C4-2B (cell line): Measurements from ENCODE around the gene SUSD4.

Experiments
- H3K27ac ChIP-seq: fragments of 450-650 bp; 2 replicates; pipeline ENCODE4 v1.5.1; 2017
- CTCF ChIP-seq: fragments of 450-650 bp; conservative IDR thresholded peaks from 2 replicates; pipeline ENCODE4 v1.5.1; 2017; ENCODE audit warnings: mild to moderate bottlenecking
- ZFX ChIP-seq: fragments of 450-650 bp; IDR thresholded peaks from 2 replicates; pipeline ENCODE4 v1.6.1; 2017

The SUSD4 gene

GRCh38 chr1:223353939-223354338 lies 10.0 kb downstream of the SUSD4 start:
- TF ChIP-seq CTCF: no peak
- no peak overlapping the region for H3K27ac ChIP-seq

GRCh38 chr1:223352944-223353343 lies 11.0 kb downstream of the SUSD4 start:
- TF ChIP-seq ZFX (no peak), CTCF (no peak)
- no peak overlapping the region for H3K27ac ChIP-seq

- TF ChIP-seq CTCF (no peak), ZFX (no peak)
Measured at GRCh38 chr1:223350361-223350908, 13.5 kb downstream of the SUSD4 start.

GRCh38 chr1:223349241-223349640 lies 14.7 kb downstream of the SUSD4 start:
- no peak overlapping the region for H3K27ac ChIP-seq
- TF ChIP-seq ZFX (no peak), CTCF (no peak)

More at GRCh38 chr1:223350361-223350908, 13.5 kb downstream of the SUSD4 start:
- H3K27ac ChIP-seq: no peak overlapping the region

GRCh38 chr1:223348439-223348838 lies 15.5 kb downstream of the SUSD4 start:
- H3K27ac ChIP-seq: no peak overlapping the region
- TF ChIP-seq CTCF: no peak
- no peak for TF ChIP-seq ZFX

GRCh38 chr1:223347583-223347982 lies 16.4 kb downstream of the SUSD4 start:
- no peak for TF ChIP-seq ZFX
- TF ChIP-seq CTCF: no peak
- no peak overlapping the region for H3K27ac ChIP-seq

GRCh38 chr1:223346311-223346710 lies 17.7 kb downstream of the SUSD4 start:
- TF ChIP-seq ZFX (no peak), CTCF (no peak)

More at GRCh38 chr1:223346311-223346710, 17.7 kb downstream of the SUSD4 start:
- H3K27ac ChIP-seq: no peak overlapping the region
